Brain microvascular endothelial cell (primary cell): ENCODE data around the gene DCTN2.
A peak's percentile ranks its signal among the peaks of the same experiment; 100 is the strongest.

Experiments used
- DNase-seq: peaks from one replicate; pipeline ENCODE4 v3.0.0-alpha.2; 2020
- H3K27ac ChIP-seq: fragments of 250-450 bp; sonication (Bioruptor Pico); 2 replicates; pipeline ENCODE4 v1.5.1; 2020; ENCODE audit warnings: mild to moderate bottlenecking, moderate library complexity
- H3K27me3 ChIP-seq: fragments of 250-450 bp; sonication (Bioruptor Pico); replicated peaks from 2 replicates; pipeline ENCODE4 v1.5.1; 2020; ENCODE audit warnings: mild to moderate bottlenecking
- H3K36me3 ChIP-seq: fragments of 250-450 bp; sonication (Bioruptor Pico); replicated peaks from 2 replicates; pipeline ENCODE4 v1.5.1; 2020; ENCODE audit warnings: mild to moderate bottlenecking
- H3K4me3 ChIP-seq: 2 replicates; pipeline ENCODE4 v1.5.1; 2011; ENCODE audit warnings: low read depth, mild to moderate bottlenecking, control low read depth, low read length, moderate library complexity
- in situ Hi-C: cut with HindIII; loops from 2 replicates; pipeline ENCODE4 v1.10.0; 2017; ENCODE audit warnings: low sequenced_read_pairs, low pct_ligation_motif_present
- TF ChIP-seq, protein P1 (sequence below): IDR thresholded peaks from 2 replicates; pipeline ENCODE4 v1.5.1; 2011; ENCODE audit warnings: low read depth, mild to moderate bottlenecking, moderate library complexity, low read length, control low read depth, inconsistent platforms; ENCODE audit errors: missing control alignments

Gene DCTN2

DNA sequence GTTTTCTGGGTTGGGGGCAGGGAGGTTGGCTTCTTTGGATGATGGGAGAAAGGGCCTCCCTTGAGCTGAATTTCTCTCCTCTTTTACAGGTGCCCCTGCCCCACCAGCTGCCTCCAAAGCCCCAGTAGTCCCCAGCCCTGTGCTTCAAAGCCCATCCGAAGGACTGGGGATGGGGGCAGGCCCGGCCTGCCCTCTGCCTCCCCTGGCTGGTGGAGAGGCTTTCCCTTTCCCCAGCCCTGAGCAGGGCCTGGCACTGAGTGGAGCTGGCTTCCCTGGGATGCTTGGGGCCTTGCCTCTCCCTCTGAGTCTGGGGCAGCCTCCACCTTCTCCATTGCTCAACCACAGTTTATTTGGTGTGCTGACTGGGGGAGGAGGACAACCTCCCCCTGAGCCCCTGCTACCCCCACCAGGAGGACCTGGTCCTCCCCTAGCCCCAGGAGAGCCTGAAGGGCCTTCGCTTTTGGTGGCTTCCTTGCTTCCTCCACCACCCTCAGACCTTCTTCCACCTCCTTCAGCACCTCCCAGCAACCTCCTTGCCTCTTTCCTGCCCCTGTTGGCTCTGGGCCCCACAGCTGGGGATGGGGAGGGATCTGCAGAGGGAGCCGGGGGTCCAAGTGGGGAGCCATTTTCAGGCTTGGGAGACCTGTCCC is 20.4 kb downstream of the DCTN2 start:
- Histone ChIP-seq H3K4me3 (no peak overlapping the region), H3K27me3 (no peaks in the 10 kb centered on the region), H3K27ac (no peak overlapping the region), H3K36me3 (peaks cover 52% of the 10 kb centered on the region)
- in situ Hi-C loops, result no loop called here
- no peak for DNase-seq
- TF ChIP-seq, protein P1, sequence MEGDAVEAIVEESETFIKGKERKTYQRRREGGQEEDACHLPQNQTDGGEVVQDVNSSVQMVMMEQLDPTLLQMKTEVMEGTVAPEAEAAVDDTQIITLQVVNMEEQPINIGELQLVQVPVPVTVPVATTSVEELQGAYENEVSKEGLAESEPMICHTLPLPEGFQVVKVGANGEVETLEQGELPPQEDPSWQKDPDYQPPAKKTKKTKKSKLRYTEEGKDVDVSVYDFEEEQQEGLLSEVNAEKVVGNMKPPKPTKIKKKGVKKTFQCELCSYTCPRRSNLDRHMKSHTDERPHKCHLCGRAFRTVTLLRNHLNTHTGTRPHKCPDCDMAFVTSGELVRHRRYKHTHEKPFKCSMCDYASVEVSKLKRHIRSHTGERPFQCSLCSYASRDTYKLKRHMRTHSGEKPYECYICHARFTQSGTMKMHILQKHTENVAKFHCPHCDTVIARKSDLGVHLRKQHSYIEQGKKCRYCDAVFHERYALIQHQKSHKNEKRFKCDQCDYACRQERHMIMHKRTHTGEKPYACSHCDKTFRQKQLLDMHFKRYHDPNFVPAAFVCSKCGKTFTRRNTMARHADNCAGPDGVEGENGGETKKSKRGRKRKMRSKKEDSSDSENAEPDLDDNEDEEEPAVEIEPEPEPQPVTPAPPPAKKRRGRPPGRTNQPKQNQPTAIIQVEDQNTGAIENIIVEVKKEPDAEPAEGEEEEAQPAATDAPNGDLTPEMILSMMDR, result no peak

DNA sequence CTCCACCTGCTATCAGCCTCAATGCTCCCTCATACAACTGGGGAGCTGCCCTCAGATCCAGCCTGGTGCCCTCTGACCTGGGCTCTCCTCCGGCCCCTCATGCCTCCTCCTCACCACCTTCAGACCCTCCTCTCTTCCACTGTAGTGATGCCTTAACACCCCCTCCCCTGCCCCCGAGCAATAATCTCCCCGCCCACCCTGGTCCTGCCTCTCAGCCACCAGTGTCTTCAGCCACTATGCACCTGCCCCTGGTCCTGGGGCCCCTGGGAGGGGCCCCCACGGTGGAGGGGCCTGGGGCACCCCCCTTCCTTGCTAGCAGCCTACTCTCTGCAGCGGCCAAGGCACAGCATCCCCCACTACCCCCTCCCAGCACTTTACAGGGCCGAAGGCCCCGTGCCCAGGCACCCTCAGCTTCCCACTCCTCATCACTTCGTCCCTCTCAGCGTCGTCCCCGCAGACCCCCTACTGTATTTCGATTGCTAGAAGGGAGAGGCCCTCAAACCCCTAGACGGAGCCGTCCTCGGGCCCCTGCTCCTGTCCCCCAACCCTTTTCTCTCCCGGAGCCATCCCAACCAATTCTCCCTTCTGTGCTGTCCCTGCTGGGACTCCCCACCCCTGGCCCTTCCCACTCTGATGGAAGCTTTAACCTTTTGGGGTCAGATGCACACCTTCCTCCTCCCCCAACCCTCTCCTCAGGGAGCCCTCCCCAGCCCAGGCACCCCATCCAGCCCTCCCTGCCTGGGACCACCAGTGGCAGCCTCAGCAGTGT is 21.2 kb downstream of the DCTN2 start:
- peaks cover 45% of the 10 kb centered on the region for H3K36me3 ChIP-seq
- no peak overlapping the region for H3K27ac ChIP-seq
- no peaks in the 10 kb centered on the region for H3K27me3 ChIP-seq
- in situ Hi-C loops, result no loop called here
- TF ChIP-seq, protein P1, result no peak
- no peak overlapping the region for H3K4me3 ChIP-seq
- DNase-seq, result no peak

DNA sequence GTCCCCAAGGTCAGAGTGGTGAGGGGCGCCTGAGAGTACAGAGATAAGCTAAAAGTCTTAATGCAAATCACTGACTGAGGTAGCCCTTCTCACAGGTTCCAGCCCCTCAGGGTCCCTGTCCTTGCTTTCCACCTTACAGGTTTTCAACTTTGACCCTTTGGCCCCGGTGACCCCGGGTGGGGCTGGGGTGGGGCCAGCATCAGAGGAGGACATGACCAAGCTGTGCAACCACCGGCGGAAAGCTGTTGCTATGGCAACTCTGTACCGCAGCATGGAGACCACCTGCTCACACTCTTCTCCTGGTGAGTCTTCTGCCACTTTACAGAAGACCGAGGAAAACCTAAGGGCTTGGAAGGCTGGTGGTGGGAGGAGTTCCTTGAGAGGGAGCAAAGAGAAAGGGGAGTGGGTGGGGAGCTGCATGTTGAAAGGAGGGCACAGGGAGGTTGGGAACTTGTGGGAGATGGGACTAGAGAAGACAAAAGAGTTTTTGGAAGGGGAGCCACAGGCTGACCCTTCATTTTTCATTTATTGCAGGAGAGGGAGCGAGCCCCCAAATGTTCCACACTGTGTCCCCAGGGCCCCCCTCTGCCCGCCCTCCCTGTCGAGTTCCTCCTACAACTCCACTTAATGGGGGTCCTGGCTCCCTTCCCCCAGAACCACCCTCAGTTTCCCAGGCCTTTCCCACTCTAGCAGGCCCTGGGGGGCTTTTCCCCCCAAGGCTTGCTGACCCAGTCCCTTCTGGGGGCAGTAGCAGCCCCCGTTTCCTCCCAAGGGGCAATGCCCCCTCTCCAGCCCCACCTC is 22.0 kb downstream of the DCTN2 start:
- peak overlapping the region; percentile 9 for H3K4me3 ChIP-seq
- TF ChIP-seq, protein P1, result no peak
- H3K27me3 ChIP-seq, result no peaks in the 10 kb centered on the region
- DNase-seq, result no peak
- H3K36me3 ChIP-seq, result peaks cover 37% of the 10 kb centered on the region
- H3K27ac ChIP-seq, result no peak overlapping the region
- in situ Hi-C loops, result no loop called here

DNA sequence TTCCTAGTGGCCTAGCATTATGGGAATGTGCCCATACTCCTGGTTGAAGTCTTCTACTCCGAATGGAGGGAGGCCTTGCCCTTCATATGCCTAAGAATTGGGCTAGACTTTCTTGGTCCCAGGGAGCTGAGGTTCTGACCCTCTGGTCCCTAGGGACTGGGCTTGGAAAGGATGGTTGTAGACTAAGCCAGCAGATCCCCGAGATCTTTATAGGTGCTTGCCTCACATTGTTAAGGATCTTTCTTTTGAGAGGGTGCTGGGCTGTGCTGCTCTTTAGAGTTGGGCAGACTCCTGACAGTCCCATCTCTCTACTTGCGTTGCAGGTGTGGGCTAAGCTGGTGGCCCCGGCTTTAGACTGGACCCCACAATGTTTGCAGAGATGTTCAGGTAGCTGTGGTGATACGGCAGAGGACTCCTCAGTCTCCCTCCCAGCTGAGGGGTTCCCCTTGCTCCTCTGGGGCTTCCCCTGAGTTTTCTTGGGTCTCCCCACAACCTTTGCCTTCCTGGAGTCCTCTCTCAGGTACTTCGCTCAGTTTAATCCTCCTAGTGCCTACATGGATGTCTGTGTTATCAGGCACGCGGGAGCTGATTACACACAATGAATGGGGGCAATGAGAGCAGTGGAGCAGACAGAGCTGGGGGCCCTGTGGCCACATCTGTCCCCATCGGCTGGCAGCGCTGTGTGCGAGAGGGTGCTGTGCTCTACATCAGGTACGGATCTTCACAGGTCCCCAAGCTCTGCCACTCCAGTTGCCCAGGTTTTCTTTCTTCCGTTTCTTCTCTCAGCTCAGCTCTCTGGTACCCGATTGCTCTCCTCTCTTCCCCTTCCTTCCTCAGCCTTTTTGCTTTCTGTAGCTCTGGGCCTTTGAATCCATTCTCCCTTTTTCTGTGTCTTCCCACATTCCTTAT is 23.0 kb downstream of the DCTN2 start:
- no peak for DNase-seq
- H3K27ac ChIP-seq, result peak overlapping the region; percentile 40
- H3K36me3 ChIP-seq, result peaks cover 30% of the 10 kb centered on the region
- TF ChIP-seq, protein P1, result no peak
- H3K4me3 ChIP-seq, result peak overlapping the region; percentile 77
- no peaks in the 10 kb centered on the region for H3K27me3 ChIP-seq
- in situ Hi-C loops, result no loop called here
